GM12878 (cell line): ENCODE data around the gene SPATA24. TPM values are rescaled to one million over a fixed set of nuclear protein-coding genes. Genes with fewer than 3 reads are reported as not detected.

Source experiments
- ATAC-seq: fragments of 200-7000 bp; cut with Tn5 transposase; 3 replicates; pipeline ENCODE4 v1.9.1; 2020; ENCODE audit warnings: mild to moderate bottlenecking, moderate library complexity
- BruUV-seq: library from RNA; stranded (reverse); fragments of 400-500 nt; replicated peaks from 2 replicates; lab custom pipeline; 2021; lab: Mats Ljungman, UMichigan
- CTCF ChIA-PET: fragments of 300-600 bp; sonication (Branson Sonifier 250); formaldehyde crosslinking; extraction: SDS; loops from one replicate; lab custom pipeline; 2021; ENCODE audit warnings: inconsistent platforms; lab: Yijun Ruan, JAX
- POLR2A ChIA-PET: fragments of 350-600 bp; formaldehyde crosslinking; extraction: SDS; loops from one replicate; lab custom pipeline; 2021; ENCODE audit warnings: inconsistent platforms; lab: Charles Lee
- RAD21 ChIA-PET: fragments of 300-600 bp; sonication (Branson Sonifier 250); formaldehyde crosslinking; loops from one replicate; lab custom pipeline; 2023; ENCODE audit warnings: antibody characterized with exemption; ENCODE audit not compliant: unreplicated experiment; lab: Charles Lee
- SMC1A ChIA-PET: fragments of 300-600 bp; sonication (Branson Sonifier 250); formaldehyde crosslinking; loops from one replicate; lab custom pipeline; 2023; ENCODE audit not compliant: unreplicated experiment, uncharacterized antibody; lab: Charles Lee
- DNase-seq: peaks from one replicate; pipeline ENCODE4 v3.0.0-alpha.2; 2011; ENCODE audit warnings: low read depth, low spot score
- FAIRE-seq: peaks from 3 replicates; lab custom pipeline; 2011; peaks lifted over from hg19 to GRCh38; lab: Jason Lieb, UNC
- H2AFZ ChIP-seq: 2 replicates; pipeline ENCODE4 v1.6.0; 2011; ENCODE audit warnings: low read depth, low read length, control low read depth; ENCODE audit not compliant: control insufficient read depth
- H3K27ac ChIP-seq: 2 replicates; pipeline ENCODE4 v1.5.1; 2011; ENCODE audit warnings: control low read depth; ENCODE audit not compliant: control insufficient read depth, insufficient read depth
- H3K27me3 ChIP-seq, 2 experiments: replicated peaks in 1 of 2; 2 replicates each; pipeline versions ENCODE4 v1.6.0 to v1.6.1; 2011; ENCODE audit warnings: low read length in 1 of 2; ENCODE audit not compliant: control insufficient read depth in 2 of 2, insufficient read depth in 2 of 2
- H3K36me3 ChIP-seq, 2 experiments: 2 replicates each; pipeline ENCODE4 v1.5.1; 2011; ENCODE audit warnings: low read length in 1 of 2; ENCODE audit not compliant: control insufficient read depth in 2 of 2, insufficient read depth in 2 of 2
- H3K4me1 ChIP-seq: 2 replicates; pipeline ENCODE4 v1.6.1; 2011; ENCODE audit warnings: mild to moderate bottlenecking, low read length, moderate library complexity, mixed read lengths; ENCODE audit not compliant: control insufficient read depth, insufficient read depth
- H3K4me2 ChIP-seq: 2 replicates; pipeline ENCODE4 v1.6.0; 2011; ENCODE audit warnings: control low read depth; ENCODE audit not compliant: control insufficient read depth, insufficient read depth
- H3K4me3 ChIP-seq: fragments of 200-600 bp; sonication (generic); 2 replicates; pipeline ENCODE4 v1.5.1; 2016
- H3K79me2 ChIP-seq: 2 replicates; pipeline ENCODE4 v1.6.0; 2011; ENCODE audit warnings: low read length; ENCODE audit not compliant: control insufficient read depth, insufficient read depth
- H3K9ac ChIP-seq: 2 replicates; pipeline ENCODE4 v1.8.0; 2011; ENCODE audit warnings: low read length, control low read depth, mixed read lengths; ENCODE audit not compliant: control insufficient read depth, insufficient read depth
- H3K9me3 ChIP-seq: replicated peaks from 3 replicates; pipeline ENCODE4 v1.5.1; 2011; ENCODE audit warnings: mild to moderate bottlenecking, low read length; ENCODE audit not compliant: control insufficient read depth, insufficient read depth
- H4K20me1 ChIP-seq: 2 replicates; pipeline ENCODE4 v1.6.0; 2011; ENCODE audit not compliant: control insufficient read depth, insufficient read depth
- BCLAF1 ChIP-seq: fragments of 450-650 bp; IDR thresholded peaks from 2 replicates; pipeline ENCODE4 v1.6.1; 2017; ENCODE audit warnings: antibody characterized with exemption, mild to moderate bottlenecking, moderate library complexity
- CUX1 ChIP-seq: IDR thresholded peaks from 2 replicates; pipeline ENCODE4 v1.6.1; 2012; ENCODE audit warnings: improper control_type of control experiment, low read depth, low read length; ENCODE audit not compliant: insufficient replicate concordance
- E4F1 ChIP-seq: fragments of 450-650 bp; IDR thresholded peaks from 2 replicates; pipeline ENCODE4 v1.6.1; 2018; ENCODE audit warnings: borderline replicate concordance, mild to moderate bottlenecking; ENCODE audit not compliant: partially characterized antibody
- FOXM1 ChIP-seq: IDR thresholded peaks from 2 replicates; pipeline ENCODE4 v1.6.1; 2012; ENCODE audit warnings: low read depth, mild to moderate bottlenecking, inconsistent platforms, low read length, moderate library complexity
- NBN ChIP-seq: fragments of 450-650 bp; IDR thresholded peaks from 2 replicates; pipeline ENCODE4 v1.6.1; 2016
- NR2C1 ChIP-seq: fragments of 450-650 bp; IDR thresholded peaks from 2 replicates; pipeline ENCODE4 v1.6.1; 2017; ENCODE audit warnings: antibody characterized with exemption, mild to moderate bottlenecking, moderate library complexity
- SIN3A ChIP-seq: IDR thresholded peaks from 2 replicates; pipeline ENCODE4 v1.6.1; 2012; ENCODE audit warnings: low read depth, low read length, improper control_type of control experiment
- WGBS: methylation state at CpG from one replicate; pipeline ENCODE4 v1.1.6; 2016; ENCODE audit warnings: low lambda C conversion rate; ENCODE audit not compliant: insufficient replicate concordance, insufficient coverage; ENCODE audit errors: missing lambda C conversion rate; 5-methylcytosine and 5-hydroxymethylcytosine counted together
- in situ Hi-C: fragments of 300-500 bp; cut with MboI; formaldehyde crosslinking; loops from 9 replicates; pipeline ENCODE4 v1.14.3; 2018; ENCODE audit warnings: mixed read lengths
- intact Hi-C: fragments of 100-400 bp; cut with micrococcal nuclease; formaldehyde crosslinking; loops from one replicate; pipeline ENCODE4 v1.14.2; 2022; ENCODE audit not compliant: unreplicated experiment
- polyA plus RNA-seq, 11 experiments: library from polyadenylated mRNA; depleted of rRNA in 4 of 11; unstranded in 6 of 11; stranded (reverse) in 5 of 11; fragments of >200 nt; fragmentation: Nextera tagmentation in 4 of 11; fragmentation: Illumina TruSeq in 1 of 11; extraction: Ambion mirVana in 4 of 11; extraction: Trizol in 1 of 11; gene quantifications; 1 replicate in 1 of 11; 2 replicates in 10 of 11; pipeline versions ENCODE4 v1.2.1 to v1.2.3, GENCODE V29; 2011 to 2016; ENCODE audit warnings: inconsistent platforms in 2 of 11, missing spikeins in 2 of 11, low read depth in 1 of 11
- total RNA-seq, 4 experiments: library from RNA; depleted of rRNA in 3 of 4; stranded (reverse); fragments of >200 nt in 3 of 4; fragmentation: Illumina TruSeq in 1 of 4; extraction: Trizol in 1 of 4; gene quantifications; 2 replicates each; pipeline versions ENCODE4 v1.2.1 to v1.2.3, GENCODE V29; 2013 to 2021

SPATA24 gene
- total and polyA plus RNA-seq, 10 of the 15 experiments (the other 5 are each of a cell fraction or from before 2014, with no cell fraction given), result 4.1 to 9.8 (median 7.3) TPM

- DNase-seq, result no peak
- POLR2A ChIA-PET, result interaction anchor here (1.0 to 5.3 kb wide), 3 partner anchors 11 to 120 kb away, joined by 3 to 61 read pairs (median 3); partner anchors contain the start of genes MATR3 and SPATA24
- Histone ChIP-seq H3K79me2 (peaks cover 78% of the 10 kb centered on the region), H3K4me3 (peak overlapping the region; percentile 87), H3K27ac (peak overlapping the region; percentile 90), H3K36me3 (peaks cover 0 to 7% of the 10 kb centered on the region in 2 experiments; a peak in 1 of 4 replicates), H4K20me1 (no peaks in the 10 kb centered on the region), H3K4me1 (peaks cover 49% of the 10 kb centered on the region), H3K27me3 (no peaks in the 10 kb centered on the region), H3K4me2 (peak overlapping the region; percentile 73), H2AFZ (peak overlapping the region; percentile 86), H3K9me3 (no peaks in the 10 kb centered on the region), H3K9ac (peak overlapping the region; percentile 97)
- CTCF ChIA-PET, result interaction anchor here (1.0 to 4.4 kb wide), 7 partner anchors 11 to 142 kb away, joined by 3 to 35 read pairs (median 8); partner anchors contain the start of genes PAIP2 and SPATA24
- peak; percentile 69 for ATAC-seq
- RAD21 ChIA-PET, result interaction anchor here (1.0 to 4.4 kb wide), 7 partner anchors 28 to 142 kb away, joined by 3 to 25 read pairs (median 6); partner anchors contain the start of gene MATR3
- BruUV-seq, result TSS peak; percentile 44
- WGBS, result under 1% methylated on average over 77 of the region's 77 CpGs
- SMC1A ChIA-PET, result interaction anchor here (0.8 to 3.9 kb wide), 4 partner anchors 8 to 121 kb away, joined by 3 to 15 read pairs (median 8); no protein-coding TSS in a partner anchor
- intact Hi-C loops, result loop anchor here (2.0 to 5.0 kb wide), 4 partner anchors 52 to 141 kb away; partner anchors contain the start of genes MATR3 and PAIP2
- peak; percentile 52 for FAIRE-seq
- in situ Hi-C loops, result no loop called here
- TF ChIP-seq BCLAF1, result 0 out of 2 replicates have a peak, but pooled peaks have one; percentile 3
- no peak for TF ChIP-seq CUX1
- no peak for TF ChIP-seq E4F1
- TF ChIP-seq NR2C1, result 0 out of 2 replicates have a peak, but pooled peaks have one; percentile 3
- no peak for TF ChIP-seq NBN
- peak; percentile 94 for TF ChIP-seq SIN3A
- TF ChIP-seq FOXM1, result no peak
Observed at GRCh38 chr5:139392678-139393496, 11.0 kb downstream of the SPATA24 start.
